ENCODE data around the gene UBE2J2. TPM values are rescaled to one million over a fixed set of nuclear protein-coding genes. Genes with fewer than 3 reads are reported as not detected.

UBE2J2 gene
- total and polyA plus RNA-seq, 2 of the 8 experiments (the other 6 are each of a cell fraction or from before 2014, with no cell fraction given) = 33.6 to 67.9 TPM

- POLR2A ChIA-PET (ENCODE audit: partially characterized antibody) = interaction anchor here (0.9 to 10.1 kb wide), 12 partner anchors 12 to 94 kb away, joined by 3 to 134 read pairs (median 4); partner anchors contain the start of genes CCNL2 and TAS1R3
- H2AFZ ChIP-seq (ENCODE audit: low read length) = no peak overlapping the region
- no peak for TF ChIP-seq YY1 (IDR thresholded peaks at IDR 0.05; ENCODE audit: low read depth, low read length)
- no peak for TF ChIP-seq RXRA (IDR thresholded peaks at IDR 0.05; ENCODE audit: insufficient read depth, low read depth, low read length)
- TF ChIP-seq BACH1 (IDR thresholded peaks at IDR 0.05; ENCODE audit: low read length) = no peak
- no peak for TF ChIP-seq POU5F1 (IDR thresholded peaks at IDR 0.05; ENCODE audit: low read depth, low read length)
- TF ChIP-seq EP300 (IDR thresholded peaks at IDR 0.05; ENCODE audit: borderline replicate concordance in 1 of 2, low read depth in 2 of 2, low read length in 2 of 2) = no peak
- TF ChIP-seq SP4 (IDR thresholded peaks at IDR 0.05; ENCODE audit: low read length) = no peak
- TF ChIP-seq NRF1 (IDR thresholded peaks at IDR 0.05; ENCODE audit: low read depth, low read length) = no peak
- TF ChIP-seq CBX5 (IDR thresholded peaks at IDR 0.05; ENCODE audit: low read depth, low read length) = no peak
- peak; percentile 6 for TF ChIP-seq KDM4A (IDR thresholded peaks at IDR 0.05; ENCODE audit: low read depth, low read length, severe bottlenecking)
- TF ChIP-seq SIN3A (conservative IDR thresholded peaks at IDR 0.05 in 1 of 2, IDR thresholded peaks at IDR 0.05 in 1 of 2; ENCODE audit: low read depth in 1 of 2, low read length in 2 of 2) = 0 out of 4 replicates have a peak, but pooled peaks of 1 of the 2 experiments have one; percentile 22
- peak; percentile 84 for TF ChIP-seq E2F6 (IDR thresholded peaks at IDR 0.05)
- no peak for TF ChIP-seq KDM5A (IDR thresholded peaks at IDR 0.05; ENCODE audit: low read length)
Measured at GRCh38 chr1:1308756-1309250, 35.1 kb upstream of the UBE2J2 start.

More at GRCh38 chr1:1308756-1309250, 35.1 kb upstream of the UBE2J2 start:
- Histone ChIP-seq H3K23ac (ENCODE audit: insufficient read length) (no peak overlapping the region), H2BK12ac (ENCODE audit: low read depth, low read length) (no peak overlapping the region), H3K79me1 (ENCODE audit: low read depth, low read length) (peaks cover 4% of the 10 kb centered on the region), H4K91ac (replicated peaks; ENCODE audit: insufficient read length, low read length) (no peak overlapping the region), H3K9me3 (ENCODE audit: insufficient read depth in 2 of 2, low read depth in 1 of 2, low read length in 1 of 2) (no peaks in the 10 kb centered on the region), H2BK20ac (ENCODE audit: low read length) (no peak overlapping the region), H3K9ac (replicated peaks in 1 of 4; ENCODE audit: extremely low read depth in 1 of 4, low read depth in 3 of 4, low read length in 3 of 4) (peak overlapping the region; percentile 45 to 71 (median 60); a peak in 6 of 7 replicates), H3K14ac (ENCODE audit: insufficient read length) (no peak overlapping the region), H2AK5ac (ENCODE audit: low read depth, low read length) (no peak overlapping the region), H4K5ac (ENCODE audit: insufficient read length, low read depth, low read length) (peak overlapping the region; percentile 83), H3K79me2 (ENCODE audit: control insufficient read depth in 1 of 2, insufficient read depth in 2 of 2, low read length in 2 of 2) (peaks cover 0 to 6% of the 10 kb centered on the region in 2 experiments; a peak in 1 of 4 replicates), H2BK5ac (ENCODE audit: low read depth, low read length) (no peak overlapping the region; the same call in 1 of the 2 replicates), H3K27ac (ENCODE audit: low read depth, low read length) (no peak overlapping the region; the same call in 1 of the 2 replicates), H3K4me3 (ENCODE audit: extremely low read depth in 1 of 4, insufficient read depth in 2 of 4, low read depth in 3 of 4, low read length in 4 of 4) (peak overlapping the region; percentile 77 to 98 (median 87)), H3K23me2 (ENCODE audit: low read depth, low read length) (peaks cover 21% of the 10 kb centered on the region; the same call in 1 of the 2 replicates), H3K36me3 (ENCODE audit: control insufficient read depth in 2 of 4, insufficient read depth in 4 of 4, low read length in 3 of 4) (peaks cover 12 to 32% (median 25%) of the 10 kb centered on the region in 4 experiments), H4K8ac (ENCODE audit: extremely low read depth, insufficient read depth, low read length) (no peak overlapping the region; the same call in 1 of the 2 replicates), H2BK15ac (ENCODE audit: low read length) (no peak overlapping the region), H3K18ac (ENCODE audit: extremely low read depth, low read length) (no peak overlapping the region; the same call in 1 of the 2 replicates), H4K20me1 (replicated peaks in 1 of 2; ENCODE audit: control insufficient read depth in 1 of 2, insufficient read depth in 2 of 2, low read length in 2 of 2) (peaks cover 5 to 26% of the 10 kb centered on the region in 2 experiments), H2BK120ac (replicated peaks; ENCODE audit: low read depth, low read length) (no peak overlapping the region), H3K4me1 (replicated peaks in 1 of 4; ENCODE audit: control insufficient read depth in 3 of 4, insufficient read depth in 4 of 4, low read length in 3 of 4) (peaks cover 0 to 40% (median 31%) of the 10 kb centered on the region in 4 experiments; a peak in 6 of 7 replicates), H3K4ac (replicated peaks; ENCODE audit: insufficient read length, low read depth, low read length) (no peak overlapping the region), H3K27me3 (replicated peaks in 1 of 4; ENCODE audit: control insufficient read depth in 3 of 4, extremely low read depth in 1 of 4, insufficient read depth in 3 of 4, low read length in 3 of 4) (peaks cover 0 to 4% (median 1%) of the 10 kb centered on the region in 4 experiments; a peak in 1 of 7 replicates), H3K4me2 (ENCODE audit: insufficient read depth in 1 of 2, low read depth in 2 of 2, low read length in 2 of 2) (peak overlapping the region; percentile 66 to 78), H3K56ac (replicated peaks; ENCODE audit: insufficient read length, low read depth, low read length) (peak overlapping the region; percentile 16)
- peak in 1 of 2 experiments; percentile 78 for DNase-seq (ENCODE audit: low read depth in 1 of 2, low spot score in 2 of 2)
- WGBS, 2 experiments (ENCODE audit: extremely low coverage in 1 of 2, insufficient coverage in 1 of 2, insufficient read length in 1 of 2, insufficient replicate concordance in 2 of 2, low coverage in 1 of 2, low lambda C conversion rate in 2 of 2, missing lambda C conversion rate in 1 of 2) = 1% methylated on average over 26 of the region's 66 CpGs; no CpG with 5 or more reads in 1 of the 2 experiments
- FAIRE-seq = no peak
- CTCF ChIA-PET (ENCODE audit: partially characterized antibody) = interaction anchor here (1.1 to 1.5 kb wide), 4 partner anchors 8 to 97 kb away, joined by 3 to 8 read pairs (median 3); no protein-coding TSS in a partner anchor

All from H1 (cell line).